ENCODE results near the gene MOB3B. TPM values are rescaled to one million over a fixed set of nuclear protein-coding genes. Genes with fewer than 3 reads are reported as not detected.

The MOB3B gene
- total RNA-seq, 1 experiment from 2014 or later: 0.03 TPM

DNA sequence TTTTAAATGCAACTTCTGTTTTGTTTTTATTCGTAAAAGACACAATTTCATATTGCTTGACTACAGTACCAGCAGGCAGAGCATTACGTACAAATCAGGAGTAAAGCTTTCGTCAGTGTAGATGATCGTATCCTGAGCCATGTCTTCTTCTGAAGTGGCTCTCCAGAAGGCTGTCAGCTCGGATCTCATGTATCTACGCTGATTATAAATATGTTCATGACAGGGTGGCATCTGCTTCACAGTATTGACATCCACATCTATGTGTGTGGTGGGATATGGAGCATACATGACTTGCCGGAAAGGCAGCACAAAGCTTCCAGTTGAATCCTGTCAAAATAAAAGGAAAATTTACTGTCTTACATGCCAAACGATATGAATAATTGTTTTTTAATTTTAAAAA lies 26.9 kb upstream of the MOB3B start:
- POLR2A ChIA-PET: no interaction called here
- no peak overlapping the region for H3K27ac ChIP-seq (ENCODE audit: low read length)
- in situ Hi-C loops (cut with HindIII; ENCODE audit: low pct_unique_long_range_greater_than_20kb, low sequenced_read_pairs): no loop called here

DNA sequence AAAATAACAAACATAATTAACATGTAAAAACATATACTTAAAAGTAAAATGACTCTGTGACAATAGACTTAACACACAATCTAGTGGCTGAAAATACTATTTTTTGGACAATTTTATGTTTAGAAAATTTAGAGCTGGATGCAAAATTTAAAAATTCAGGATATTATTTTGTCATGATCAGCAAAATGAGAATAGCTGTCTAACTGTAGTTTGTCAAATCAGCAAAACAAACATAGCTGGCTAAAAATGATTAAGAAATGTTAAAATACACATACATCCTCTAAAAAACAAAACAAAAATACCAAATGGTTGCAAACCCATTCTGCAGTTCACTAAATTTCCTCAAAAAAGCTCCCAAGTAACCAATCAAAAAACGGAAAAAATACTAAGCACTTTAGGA lies 25.1 kb upstream of the MOB3B start:
- in situ Hi-C loops (cut with HindIII; ENCODE audit: low pct_unique_long_range_greater_than_20kb, low sequenced_read_pairs) (no loop called here), intact Hi-C loops (cut with micrococcal nuclease; ENCODE audit: unreplicated experiment) (no loop called here)
- no peak for TF ChIP-seq SIN3A (IDR thresholded peaks at IDR 0.05; ENCODE audit: borderline replicate concordance, insufficient read depth, low read depth, low read length)
- TF ChIP-seq TCF7L2 (IDR thresholded peaks at IDR 0.05; ENCODE audit: low read depth, low read length): no peak
- TF ChIP-seq, protein P1, sequence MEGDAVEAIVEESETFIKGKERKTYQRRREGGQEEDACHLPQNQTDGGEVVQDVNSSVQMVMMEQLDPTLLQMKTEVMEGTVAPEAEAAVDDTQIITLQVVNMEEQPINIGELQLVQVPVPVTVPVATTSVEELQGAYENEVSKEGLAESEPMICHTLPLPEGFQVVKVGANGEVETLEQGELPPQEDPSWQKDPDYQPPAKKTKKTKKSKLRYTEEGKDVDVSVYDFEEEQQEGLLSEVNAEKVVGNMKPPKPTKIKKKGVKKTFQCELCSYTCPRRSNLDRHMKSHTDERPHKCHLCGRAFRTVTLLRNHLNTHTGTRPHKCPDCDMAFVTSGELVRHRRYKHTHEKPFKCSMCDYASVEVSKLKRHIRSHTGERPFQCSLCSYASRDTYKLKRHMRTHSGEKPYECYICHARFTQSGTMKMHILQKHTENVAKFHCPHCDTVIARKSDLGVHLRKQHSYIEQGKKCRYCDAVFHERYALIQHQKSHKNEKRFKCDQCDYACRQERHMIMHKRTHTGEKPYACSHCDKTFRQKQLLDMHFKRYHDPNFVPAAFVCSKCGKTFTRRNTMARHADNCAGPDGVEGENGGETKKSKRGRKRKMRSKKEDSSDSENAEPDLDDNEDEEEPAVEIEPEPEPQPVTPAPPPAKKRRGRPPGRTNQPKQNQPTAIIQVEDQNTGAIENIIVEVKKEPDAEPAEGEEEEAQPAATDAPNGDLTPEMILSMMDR (IDR thresholded peaks at IDR 0.05): no peak
- TF ChIP-seq, protein P2, sequence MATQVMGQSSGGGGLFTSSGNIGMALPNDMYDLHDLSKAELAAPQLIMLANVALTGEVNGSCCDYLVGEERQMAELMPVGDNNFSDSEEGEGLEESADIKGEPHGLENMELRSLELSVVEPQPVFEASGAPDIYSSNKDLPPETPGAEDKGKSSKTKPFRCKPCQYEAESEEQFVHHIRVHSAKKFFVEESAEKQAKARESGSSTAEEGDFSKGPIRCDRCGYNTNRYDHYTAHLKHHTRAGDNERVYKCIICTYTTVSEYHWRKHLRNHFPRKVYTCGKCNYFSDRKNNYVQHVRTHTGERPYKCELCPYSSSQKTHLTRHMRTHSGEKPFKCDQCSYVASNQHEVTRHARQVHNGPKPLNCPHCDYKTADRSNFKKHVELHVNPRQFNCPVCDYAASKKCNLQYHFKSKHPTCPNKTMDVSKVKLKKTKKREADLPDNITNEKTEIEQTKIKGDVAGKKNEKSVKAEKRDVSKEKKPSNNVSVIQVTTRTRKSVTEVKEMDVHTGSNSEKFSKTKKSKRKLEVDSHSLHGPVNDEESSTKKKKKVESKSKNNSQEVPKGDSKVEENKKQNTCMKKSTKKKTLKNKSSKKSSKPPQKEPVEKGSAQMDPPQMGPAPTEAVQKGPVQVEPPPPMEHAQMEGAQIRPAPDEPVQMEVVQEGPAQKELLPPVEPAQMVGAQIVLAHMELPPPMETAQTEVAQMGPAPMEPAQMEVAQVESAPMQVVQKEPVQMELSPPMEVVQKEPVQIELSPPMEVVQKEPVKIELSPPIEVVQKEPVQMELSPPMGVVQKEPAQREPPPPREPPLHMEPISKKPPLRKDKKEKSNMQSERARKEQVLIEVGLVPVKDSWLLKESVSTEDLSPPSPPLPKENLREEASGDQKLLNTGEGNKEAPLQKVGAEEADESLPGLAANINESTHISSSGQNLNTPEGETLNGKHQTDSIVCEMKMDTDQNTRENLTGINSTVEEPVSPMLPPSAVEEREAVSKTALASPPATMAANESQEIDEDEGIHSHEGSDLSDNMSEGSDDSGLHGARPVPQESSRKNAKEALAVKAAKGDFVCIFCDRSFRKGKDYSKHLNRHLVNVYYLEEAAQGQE (IDR thresholded peaks at IDR 0.05; ENCODE audit: insufficient read depth in 1 of 2, low read depth in 2 of 2, low read length in 1 of 2): no peak
- TF ChIP-seq POLR2AphosphoS5 (IDR thresholded peaks at IDR 0.05; ENCODE audit: low read depth, low read length): no peak
- H3K4me3 ChIP-seq (ENCODE audit: low read depth in 2 of 2, low read length in 2 of 2): no peak overlapping the region
- H3K36me3 ChIP-seq (ENCODE audit: control insufficient read depth, insufficient read depth, low read length): no peaks in the 10 kb centered on the region; the same call in 1 of the 2 replicates
- no TSS peak for BruUV-seq (replicated peaks)
- ATAC-seq (no peak), DNase-seq (ENCODE audit: low read depth, low spot score) (no peak)
- POLR2A ChIA-PET: no interaction called here
- CTCF ChIA-PET: no interaction called here
- no peak overlapping the region for H3K27ac ChIP-seq (ENCODE audit: low read length)
- H3K9me3 ChIP-seq (ENCODE audit: control insufficient read depth, insufficient read depth, low read depth, low read length): no peaks in the 10 kb centered on the region
- H3K27me3 ChIP-seq (ENCODE audit: control insufficient read depth, insufficient read depth, low read length): no peaks in the 10 kb centered on the region
- H3K4me1 ChIP-seq (ENCODE audit: control insufficient read depth, insufficient read depth, low read length): no peaks in the 10 kb centered on the region

More for the DNA sequence above, 26.9 kb upstream of the MOB3B start:
- Histone ChIP-seq H3K36me3 (ENCODE audit: control insufficient read depth, insufficient read depth, low read length) (no peaks in the 10 kb centered on the region; the same call in 1 of the 2 replicates), H3K9me3 (ENCODE audit: control insufficient read depth, insufficient read depth, low read depth, low read length) (no peaks in the 10 kb centered on the region), H3K27me3 (ENCODE audit: control insufficient read depth, insufficient read depth, low read length) (no peaks in the 10 kb centered on the region), H3K4me1 (ENCODE audit: control insufficient read depth, insufficient read depth, low read length) (no peaks in the 10 kb centered on the region), H3K4me3 (ENCODE audit: low read depth in 2 of 2, low read length in 2 of 2) (no peak overlapping the region)
- DNase-seq (ENCODE audit: low read depth, low spot score): no peak
- no peak for ATAC-seq
- intact Hi-C loops (cut with micrococcal nuclease; ENCODE audit: unreplicated experiment): no loop called here
- TF ChIP-seq, protein P1 (IDR thresholded peaks at IDR 0.05): no peak
- TF ChIP-seq POLR2AphosphoS5 (IDR thresholded peaks at IDR 0.05; ENCODE audit: low read depth, low read length) (no peak), TCF7L2 (IDR thresholded peaks at IDR 0.05; ENCODE audit: low read depth, low read length) (no peak), SIN3A (IDR thresholded peaks at IDR 0.05; ENCODE audit: borderline replicate concordance, insufficient read depth, low read depth, low read length) (no peak)
- TF ChIP-seq, protein P2 (IDR thresholded peaks at IDR 0.05; ENCODE audit: insufficient read depth in 1 of 2, low read depth in 2 of 2, low read length in 1 of 2): no peak
- no TSS peak for BruUV-seq (replicated peaks)
- CTCF ChIA-PET: no interaction called here

Data from Panc1 (cell line).